HG03103 (cell line): ENCODE measurements around the gene OSBPL5.
"Not testable (repeated sequence)": the region's sequence is repeated elsewhere in the genome, so short reads cannot be mapped to it uniquely, and the experiment has no call there.

Experiments
- ATAC-seq: cut with Tn5 transposase; IDR thresholded peaks from one replicate; pipeline ENCODE4 v1.9.1; 2021; ENCODE audit warnings: low read depth; ENCODE audit not compliant: unreplicated experiment

Gene OSBPL5

GRCh38 chr11:3182462-3182852 is 17.3 kb upstream of the OSBPL5 start:
- ATAC-seq = no peak

DNA sequence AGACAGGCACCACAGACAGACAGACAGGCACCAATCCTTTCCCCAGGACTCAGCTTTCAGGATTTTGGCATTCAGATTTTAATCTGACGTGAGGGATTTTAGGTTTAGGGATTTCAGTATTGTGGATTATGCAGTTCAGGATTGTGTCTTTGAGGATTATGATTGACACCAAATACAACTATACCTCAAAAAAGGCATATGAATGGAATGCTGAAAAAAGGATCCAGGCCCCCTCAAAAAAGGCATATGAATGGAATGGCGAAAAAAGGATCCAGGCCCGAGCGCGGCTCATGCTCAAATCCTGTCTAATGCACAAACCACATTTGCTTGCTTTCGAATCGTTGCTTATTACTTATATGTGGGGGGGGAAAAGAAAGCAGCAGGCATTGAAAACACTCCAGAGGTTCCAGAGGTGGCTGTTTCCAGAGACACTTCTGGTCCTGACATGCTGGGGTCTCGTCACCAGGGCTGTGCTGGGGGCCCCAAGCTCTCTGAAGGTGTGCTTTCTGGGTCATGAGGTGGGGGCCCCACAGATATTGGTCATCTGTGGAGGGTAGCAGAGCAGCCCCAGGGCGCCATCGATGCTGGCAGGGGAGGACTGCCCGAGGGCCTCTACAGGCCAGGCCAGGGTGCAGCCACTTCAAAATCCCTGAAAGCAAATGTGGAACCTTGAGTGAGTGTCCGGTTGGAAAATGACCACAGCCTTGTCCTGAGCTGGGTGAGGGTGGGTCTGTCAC is 16.8 kb upstream of the OSBPL5 start:
- ATAC-seq = no peak

DNA sequence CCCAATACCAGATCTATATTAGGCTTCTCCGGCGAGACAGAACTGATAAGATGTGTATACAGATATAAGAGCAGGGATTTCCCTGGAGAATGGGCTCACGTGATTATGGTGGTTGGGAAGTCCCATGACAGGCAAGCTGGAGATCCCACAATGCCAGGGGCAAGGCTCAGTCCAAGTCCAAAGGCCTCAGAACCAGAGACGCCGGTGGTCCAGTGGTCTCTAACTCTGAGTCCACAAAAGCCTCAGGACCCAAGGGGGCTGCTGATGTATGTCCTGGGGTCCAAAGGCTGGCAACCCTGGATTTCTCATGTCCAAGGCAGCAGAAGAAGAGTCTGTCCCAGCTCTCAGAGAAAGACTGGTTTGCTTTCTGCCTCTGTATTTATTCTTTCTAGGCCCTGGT is 15.8 kb upstream of the OSBPL5 start:
- no peak for ATAC-seq

DNA sequence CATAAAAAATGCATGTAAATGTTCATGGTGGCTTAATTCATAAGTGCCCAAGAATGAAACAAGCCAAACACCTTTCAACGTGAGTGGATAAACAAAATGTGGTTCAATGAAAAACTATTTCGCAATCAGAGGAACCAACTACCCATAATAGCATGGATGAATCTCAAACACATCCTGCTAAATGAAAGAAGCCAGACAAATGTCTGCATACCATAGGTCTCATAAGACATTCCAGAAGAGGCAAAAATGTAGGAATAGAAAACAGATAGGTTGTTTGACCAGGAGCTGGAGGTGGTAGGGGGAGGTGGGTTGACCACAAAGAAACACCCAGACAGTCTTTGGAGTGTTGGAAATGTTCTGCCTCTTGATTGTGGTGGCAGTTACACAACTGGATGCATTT is 13.2 kb upstream of the OSBPL5 start:
- ATAC-seq = no peak

DNA sequence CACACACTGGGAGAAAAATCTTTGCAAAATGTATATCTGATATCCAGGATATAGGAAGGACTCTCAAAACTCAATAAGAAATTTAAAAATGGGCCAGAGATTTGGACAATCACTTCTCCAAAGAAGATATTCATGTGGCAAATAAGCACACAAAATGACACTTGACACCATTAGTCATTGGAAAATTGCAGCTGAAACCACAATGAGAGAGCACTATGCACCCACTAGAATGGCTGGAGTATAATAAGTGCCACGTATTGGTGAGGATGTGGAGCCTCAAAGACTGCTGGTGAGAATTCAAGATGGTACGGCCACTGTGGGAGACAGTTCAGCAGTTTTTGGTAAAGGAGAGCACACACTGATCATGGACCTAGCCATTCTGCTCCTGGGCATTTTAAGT is 12.8 kb upstream of the OSBPL5 start:
- no peak for ATAC-seq

DNA sequence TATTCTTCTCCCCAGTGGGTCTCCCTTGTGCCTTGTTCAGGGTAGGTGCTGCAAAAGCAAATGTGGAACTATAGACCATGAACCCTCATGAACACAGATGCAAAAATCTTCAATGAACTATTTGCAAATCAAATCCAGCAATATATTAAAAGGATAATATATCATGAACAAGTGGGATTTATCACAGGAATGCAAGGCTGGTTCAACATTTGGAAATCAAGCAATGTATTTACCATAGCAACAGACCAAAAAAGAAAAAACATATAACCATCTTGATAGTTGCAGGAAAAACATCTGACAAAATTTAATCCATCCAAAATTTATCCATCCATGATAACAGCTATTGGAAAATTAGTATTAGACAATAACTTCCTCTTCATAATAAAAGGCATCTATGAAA is 11.4 kb upstream of the OSBPL5 start:
- ATAC-seq = no peak

GRCh38 chr11:3175194-3175593 is 10.1 kb upstream of the OSBPL5 start:
- no peak for ATAC-seq

DNA sequence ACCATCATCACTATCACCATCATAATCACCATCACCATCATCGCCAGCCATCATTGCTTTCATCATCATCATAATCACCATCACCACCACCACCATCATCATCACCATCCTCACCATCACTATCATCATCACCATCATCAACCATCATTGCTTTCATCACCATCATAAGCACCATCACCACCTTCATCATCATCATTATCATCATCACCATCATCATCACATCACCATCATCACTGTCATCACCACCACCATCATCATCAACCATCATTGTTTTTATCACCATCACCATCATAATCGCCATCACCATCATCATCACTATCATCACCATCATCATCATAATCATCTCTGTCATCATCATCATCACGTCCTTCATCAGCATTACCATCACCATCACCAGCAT is 9.3 kb upstream of the OSBPL5 start:
- ATAC-seq = no peak

DNA sequence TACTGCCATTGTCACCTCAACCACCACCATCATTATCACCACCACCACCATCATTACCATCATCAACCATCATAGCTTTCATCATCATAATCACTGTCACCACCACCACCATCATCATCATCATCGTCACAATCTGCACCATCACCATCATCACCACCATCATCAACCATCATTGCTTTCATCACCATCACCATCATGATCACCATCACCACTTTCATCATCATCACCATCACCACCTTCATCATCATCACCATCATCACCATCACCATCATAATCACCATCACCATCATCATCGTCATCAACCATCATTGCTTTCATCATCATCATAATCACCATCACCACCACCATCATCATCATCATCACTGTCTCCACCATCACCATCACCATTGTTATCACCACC is 8.7 kb upstream of the OSBPL5 start:
- no peak for ATAC-seq

DNA sequence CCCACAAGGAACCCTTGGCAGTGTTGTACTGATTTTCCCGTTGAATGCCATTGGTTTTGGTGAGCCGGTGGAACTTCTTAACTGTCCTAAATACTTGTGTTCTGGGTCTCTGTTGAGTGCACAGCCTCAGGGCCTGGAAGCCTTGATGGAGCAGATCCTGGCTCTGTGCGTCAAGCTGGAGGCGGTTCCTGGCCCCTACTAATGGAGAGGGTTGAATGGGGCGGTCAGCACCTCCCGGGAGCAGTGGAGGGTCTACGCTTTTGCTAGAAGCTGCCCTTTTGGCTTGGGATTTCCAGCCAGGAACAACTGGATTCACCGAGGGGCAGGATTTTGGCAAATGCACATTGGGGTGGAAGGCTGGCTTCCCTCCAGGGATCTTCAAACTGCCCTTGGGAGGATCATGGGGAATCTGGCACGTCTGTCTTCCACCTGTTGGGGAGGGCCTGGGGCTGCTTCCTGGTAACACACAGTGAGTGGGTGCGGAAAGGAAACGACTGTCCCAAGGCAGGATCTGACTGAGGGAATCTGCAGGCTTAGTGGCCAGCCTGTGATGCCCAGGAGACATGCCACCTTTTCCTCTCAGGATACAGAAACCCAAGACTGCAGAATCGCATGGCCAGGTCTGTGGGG is 6.9 kb upstream of the OSBPL5 start:
- no peak for ATAC-seq

- ATAC-seq = no peak
These were observed 5.9 kb upstream of the OSBPL5 start for GRCh38 chr11:3170756-3171650.

DNA sequence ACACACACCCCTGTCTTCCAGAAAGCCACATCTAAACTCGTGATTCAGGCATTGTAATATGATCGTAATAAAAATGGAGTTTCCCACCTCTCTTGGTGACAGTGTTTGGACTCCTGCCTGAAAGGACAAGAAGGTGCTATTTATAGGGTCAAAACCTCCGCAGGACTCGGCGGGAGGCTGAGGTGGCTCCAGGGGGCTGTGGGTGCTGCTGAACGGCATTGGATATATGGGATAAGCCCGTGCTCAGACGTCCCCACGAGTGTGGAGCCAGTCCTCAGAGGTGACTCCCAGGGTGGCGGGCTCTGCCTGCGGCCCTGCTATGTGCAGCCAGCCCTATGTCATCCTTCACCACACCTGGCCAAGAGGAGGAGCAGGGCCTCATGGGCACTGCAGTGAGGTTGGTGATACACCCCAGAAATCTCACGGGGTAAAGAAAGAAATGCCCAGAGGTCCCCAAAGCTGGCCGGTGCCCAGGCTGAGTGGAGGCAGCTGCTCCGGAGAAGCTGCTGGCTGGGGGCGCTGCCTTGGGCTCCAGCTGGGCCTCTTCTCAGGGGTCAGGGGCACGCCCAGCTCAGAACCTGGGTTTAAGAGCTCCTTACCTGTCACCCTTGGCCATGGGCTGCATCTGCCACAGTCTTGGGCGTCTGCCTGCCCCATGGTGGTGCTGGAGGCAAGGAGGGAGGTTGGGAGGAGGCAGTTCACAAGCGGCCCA is 5.1 kb upstream of the OSBPL5 start:
- ATAC-seq = no peak

- no peak for ATAC-seq
These were observed 4.3 kb upstream of the OSBPL5 start for GRCh38 chr11:3169255-3170043.

DNA sequence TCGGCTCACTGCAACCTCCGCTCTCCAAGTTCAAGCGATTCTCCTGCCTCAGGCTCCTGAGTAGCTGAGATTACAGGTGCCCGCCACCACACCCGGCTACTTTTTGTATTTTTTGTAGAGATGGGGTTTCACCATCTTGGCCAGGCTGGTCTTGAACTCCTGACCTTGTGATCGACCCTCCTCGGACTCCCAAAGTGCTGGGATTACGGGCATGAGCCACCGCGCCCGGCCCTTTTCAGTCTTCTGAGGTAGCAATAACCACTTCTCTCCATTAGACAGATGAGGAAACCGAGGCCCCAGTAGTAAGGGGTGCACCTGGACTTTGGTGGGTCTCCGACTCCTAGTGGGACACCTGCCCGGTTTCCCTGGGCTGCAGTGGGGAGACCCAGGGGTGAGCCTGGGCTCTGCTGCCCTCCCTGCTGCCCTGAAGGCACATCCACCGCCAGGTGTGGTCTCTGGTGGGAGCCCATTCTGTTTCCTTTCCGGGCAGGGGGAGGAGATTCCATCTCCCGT is 3.7 kb upstream of the OSBPL5 start:
- not testable (repeated sequence) for ATAC-seq

GRCh38 chr11:3167143-3168119 is 2.3 kb upstream of the OSBPL5 start:
- ATAC-seq = no peak

DNA sequence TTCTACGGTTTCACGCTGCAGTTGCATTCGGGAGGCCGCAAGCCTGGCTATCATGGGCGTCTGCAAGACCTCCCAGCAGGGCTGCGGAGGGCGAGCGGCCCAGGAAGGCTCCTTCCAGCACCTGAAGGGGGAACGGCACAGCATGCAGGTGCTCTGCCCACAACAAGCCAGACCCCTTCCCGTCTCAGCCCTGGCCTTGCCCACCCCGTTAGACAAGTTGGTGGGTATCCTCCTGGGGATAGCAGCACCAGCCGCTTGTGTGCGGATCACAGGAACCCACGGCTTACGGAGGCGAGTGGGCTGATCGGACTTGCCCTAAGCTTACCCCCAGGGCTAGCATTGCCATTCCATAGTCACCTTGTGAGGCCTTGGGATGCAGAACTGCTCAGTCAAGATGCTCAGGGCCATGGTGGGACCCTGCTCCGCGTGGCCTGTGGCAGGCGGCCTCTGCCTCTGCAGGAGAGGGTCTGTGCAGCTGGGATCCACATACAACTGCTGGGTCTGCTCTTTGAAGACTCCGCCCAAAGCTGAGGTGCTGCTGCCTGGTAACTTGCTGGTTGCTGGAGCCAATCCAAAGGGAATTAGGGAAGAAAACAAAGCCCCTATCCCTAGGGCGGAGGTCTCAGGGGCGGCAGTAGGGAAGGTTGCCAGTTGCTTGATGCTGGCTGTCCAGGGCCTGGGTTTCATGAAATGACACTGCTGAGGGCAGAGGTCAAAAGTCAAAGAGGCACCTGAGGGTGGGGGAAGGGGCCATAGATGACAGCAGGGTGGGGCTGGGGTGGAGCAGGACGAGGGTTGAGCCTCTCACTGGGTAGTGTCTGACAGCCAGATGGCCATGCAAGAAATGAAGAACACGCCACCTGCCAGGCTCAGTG is 1.4 kb upstream of the OSBPL5 start:
- no peak for ATAC-seq

DNA sequence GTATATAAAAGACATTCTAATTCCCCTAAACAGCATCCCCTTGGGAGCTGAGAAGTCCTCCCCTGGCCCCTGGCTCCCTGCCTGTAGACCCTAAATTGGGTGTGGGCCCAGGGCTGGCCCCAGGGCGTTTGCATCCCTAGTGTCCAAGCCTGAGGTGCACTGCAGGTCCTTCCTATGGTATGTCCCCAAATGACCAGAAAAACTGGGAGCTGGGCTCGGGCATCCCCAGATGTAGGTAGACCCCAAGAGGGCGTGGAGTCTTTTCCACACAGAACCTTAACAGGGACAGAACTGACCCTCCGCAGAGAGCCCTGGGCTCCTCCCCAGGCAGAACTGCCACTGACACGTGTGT is 782 bp upstream of the OSBPL5 start:
- no peak for ATAC-seq
